ENCODE data around the gene SERPINA4.

DNA sequence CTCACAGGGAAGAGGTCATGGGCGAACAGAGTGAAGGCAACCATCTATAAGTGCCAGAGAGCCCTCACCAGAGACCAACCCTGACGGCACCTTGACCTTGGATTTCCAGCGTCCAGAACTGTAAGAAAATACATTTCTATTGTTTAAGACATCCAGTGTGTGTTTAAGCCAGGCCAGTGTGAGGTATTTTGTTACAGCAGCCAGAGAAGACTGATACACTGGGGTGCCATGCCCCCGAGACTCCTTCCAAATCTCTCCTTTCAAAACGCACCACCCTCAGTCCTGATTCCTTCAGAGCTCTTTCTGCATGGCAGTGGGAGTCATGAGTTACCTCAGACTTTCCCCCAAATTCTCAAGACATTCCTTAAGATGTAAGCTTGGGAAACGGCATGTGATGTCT lies 17.5 kb downstream of the SERPINA4 start:
- TF ChIP-seq, protein P1, sequence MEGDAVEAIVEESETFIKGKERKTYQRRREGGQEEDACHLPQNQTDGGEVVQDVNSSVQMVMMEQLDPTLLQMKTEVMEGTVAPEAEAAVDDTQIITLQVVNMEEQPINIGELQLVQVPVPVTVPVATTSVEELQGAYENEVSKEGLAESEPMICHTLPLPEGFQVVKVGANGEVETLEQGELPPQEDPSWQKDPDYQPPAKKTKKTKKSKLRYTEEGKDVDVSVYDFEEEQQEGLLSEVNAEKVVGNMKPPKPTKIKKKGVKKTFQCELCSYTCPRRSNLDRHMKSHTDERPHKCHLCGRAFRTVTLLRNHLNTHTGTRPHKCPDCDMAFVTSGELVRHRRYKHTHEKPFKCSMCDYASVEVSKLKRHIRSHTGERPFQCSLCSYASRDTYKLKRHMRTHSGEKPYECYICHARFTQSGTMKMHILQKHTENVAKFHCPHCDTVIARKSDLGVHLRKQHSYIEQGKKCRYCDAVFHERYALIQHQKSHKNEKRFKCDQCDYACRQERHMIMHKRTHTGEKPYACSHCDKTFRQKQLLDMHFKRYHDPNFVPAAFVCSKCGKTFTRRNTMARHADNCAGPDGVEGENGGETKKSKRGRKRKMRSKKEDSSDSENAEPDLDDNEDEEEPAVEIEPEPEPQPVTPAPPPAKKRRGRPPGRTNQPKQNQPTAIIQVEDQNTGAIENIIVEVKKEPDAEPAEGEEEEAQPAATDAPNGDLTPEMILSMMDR (IDR thresholded peaks at IDR 0.05; ENCODE audit: insufficient read depth, low read depth, low read length), result no peak
- no peak for TF ChIP-seq EZH2 (IDR thresholded peaks at IDR 0.05; ENCODE audit: insufficient read depth, low read length)

Data from astrocyte (in vitro differentiated cells and primary cell).